ENCODE measurements around the gene ZNF511.
"Not testable (repeated sequence)": the region's sequence is repeated elsewhere in the genome, so short reads cannot be mapped to it uniquely, and the experiment has no call there.

ZNF511 gene

GRCh38 chr10:133308421-133309099, at the start of gene ZNF511, which contains the start of gene TUBGCP2:
TSS of gene ZNF511 (plus strand) at chr10:133308914. CDS start at chr10:133308944, 30 bp downstream.
TSS of gene TUBGCP2 (minus strand) at chr10:133308872. CDS start at chr10:133302941, 5,931 bp downstream.
- peak; percentile 94 for DNase-seq

DNA sequence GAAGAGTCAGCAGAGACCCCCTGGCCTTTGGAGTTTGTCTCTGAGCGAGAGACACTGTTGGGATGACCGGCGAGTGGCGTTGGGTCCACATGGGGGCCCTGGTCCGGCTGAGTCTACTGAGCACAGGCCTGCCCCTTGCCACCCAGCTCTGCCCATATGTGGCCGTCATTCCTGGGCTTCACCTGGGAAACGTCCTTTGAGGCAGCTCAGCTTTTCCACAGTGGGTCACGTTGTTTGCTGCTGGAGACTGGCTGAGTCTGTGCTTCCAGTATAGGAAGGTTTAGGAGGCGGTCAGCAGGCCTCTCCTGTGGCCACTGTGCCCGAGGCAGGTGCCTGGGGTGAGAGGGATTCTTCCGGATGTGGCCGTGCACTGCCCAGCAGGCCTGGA, 49.1 kb upstream of the ZNF511 start:
- no peak for DNase-seq

DNA sequence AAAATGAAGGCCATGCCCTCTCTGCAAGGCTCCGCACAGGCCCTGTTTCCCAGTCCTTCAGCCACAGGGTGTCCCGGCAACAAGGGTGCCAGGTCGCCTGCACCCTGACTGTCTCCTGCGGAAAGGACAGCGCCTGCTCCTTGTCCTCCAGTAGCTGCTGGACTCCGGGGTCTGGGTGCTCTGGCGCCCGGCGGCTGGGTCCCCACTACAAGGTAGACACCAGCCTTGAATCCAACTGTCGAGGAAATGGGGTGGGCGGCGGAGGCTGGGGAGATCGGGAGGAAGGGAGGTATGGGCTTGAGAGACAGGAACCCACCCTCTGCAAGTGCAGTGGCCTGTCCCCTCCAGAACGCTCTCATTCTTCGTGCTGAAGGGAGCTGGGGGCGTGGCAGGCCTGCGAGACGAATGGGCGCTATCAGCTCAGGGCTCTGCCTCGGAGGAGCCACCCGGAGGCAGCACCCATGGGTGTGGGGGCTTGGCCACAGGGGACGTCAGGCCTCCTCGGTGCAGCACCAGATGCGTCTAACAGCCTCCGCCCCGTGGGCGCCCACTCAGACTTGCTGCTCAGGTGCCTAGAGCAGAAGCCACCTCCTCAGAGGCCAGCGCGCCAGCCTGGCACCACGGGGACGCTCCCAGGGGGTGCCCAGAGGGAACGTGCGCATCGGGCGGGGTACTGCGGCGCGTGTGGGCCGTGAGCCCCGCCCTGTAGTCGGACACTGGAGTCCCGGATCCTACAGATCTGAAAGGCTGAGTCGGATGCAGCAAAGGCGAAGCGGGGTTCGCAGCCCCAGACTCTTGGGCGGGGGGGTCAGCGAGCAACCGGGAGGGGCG, 47.6 kb upstream of the ZNF511 start:
- peak; percentile 64 for DNase-seq

GRCh38 chr10:133261726-133262325, 46.9 kb upstream of the ZNF511 start:
- DNase-seq = peak; percentile 84

DNA sequence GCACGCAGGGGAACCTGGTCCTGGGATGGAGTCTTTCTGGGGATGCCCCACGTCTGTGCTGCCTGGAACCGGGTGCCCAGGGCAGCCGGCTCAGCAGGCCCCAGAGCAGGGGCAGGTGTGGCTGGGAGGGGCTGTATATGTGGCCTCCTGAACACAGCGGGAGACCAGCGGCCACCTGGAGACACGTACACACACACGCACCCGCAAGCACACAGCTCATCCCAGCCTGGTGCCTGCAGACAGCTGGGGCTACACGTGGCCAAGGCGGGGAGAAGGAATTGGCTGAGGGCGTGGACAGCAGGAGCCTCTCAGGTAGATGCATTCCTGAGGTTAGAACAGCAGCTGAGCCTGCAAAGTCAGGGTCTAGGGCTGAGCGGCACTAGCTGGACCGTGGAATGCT, 46.0 kb upstream of the ZNF511 start:
- no peak for DNase-seq

DNA sequence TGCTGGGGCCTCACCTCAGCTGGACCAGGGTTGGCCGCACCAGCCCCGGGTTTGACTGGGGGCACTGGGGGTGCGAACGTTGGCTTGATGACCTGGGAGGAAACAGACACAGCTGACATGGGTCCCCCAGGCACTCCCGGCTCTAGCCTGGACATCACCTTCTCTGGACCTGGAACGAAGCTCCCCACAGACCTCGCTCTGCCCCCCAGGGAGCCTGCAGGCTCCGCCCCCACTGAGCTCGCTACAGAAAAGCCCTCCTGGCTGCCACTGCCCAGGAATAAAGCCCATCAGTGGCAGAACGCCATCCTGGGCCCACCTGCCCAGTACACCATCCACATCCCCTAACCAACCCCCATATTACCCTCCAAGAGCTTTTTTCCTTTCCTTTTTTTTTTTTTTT, 45.0 kb upstream of the ZNF511 start:
- no peak for DNase-seq

DNA sequence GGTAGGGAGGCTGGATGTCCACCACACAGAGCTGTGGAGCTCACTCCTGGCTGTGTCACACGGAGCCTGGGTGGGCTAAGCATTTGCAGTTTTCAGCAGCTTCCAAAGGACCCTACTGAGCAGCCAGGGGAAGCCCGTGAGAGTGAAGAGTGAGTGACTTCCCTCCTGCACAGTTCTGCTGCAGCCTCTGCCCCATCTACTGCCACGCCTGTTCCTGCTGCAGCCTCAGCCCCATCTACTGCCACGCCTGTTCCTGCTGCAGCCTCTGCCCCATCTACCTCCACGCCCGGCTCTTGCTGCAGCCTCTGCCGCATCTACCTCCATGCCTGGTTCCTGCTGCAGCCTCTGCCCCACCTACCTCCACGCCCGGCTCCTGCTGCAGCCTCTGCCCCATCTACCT, 44.3 kb upstream of the ZNF511 start:
- DNase-seq = peak; percentile 42

DNA sequence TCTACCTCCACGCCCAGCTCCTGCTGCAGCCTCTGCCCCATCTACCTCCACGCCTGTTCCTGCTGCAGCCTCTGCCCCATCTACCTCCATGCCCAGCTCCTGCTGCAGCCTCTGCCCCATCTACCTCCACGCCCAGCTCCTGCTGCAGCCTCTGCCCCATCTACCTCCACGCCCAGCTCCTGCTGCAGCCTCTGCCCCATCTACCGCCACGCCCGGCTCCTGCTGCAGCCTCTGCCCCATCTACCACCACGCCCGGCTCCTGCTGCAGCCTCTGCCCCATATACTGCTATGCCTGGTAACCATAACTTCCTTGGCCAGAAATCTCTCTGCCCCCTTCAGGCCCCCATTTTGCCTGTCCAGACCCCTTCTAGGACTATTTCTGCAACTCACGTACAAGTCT, 43.7 kb upstream of the ZNF511 start:
- DNase-seq = not testable (repeated sequence)

GRCh38 chr10:133266056-133266795, 42.5 kb upstream of the ZNF511 start:
- DNase-seq = no peak

DNA sequence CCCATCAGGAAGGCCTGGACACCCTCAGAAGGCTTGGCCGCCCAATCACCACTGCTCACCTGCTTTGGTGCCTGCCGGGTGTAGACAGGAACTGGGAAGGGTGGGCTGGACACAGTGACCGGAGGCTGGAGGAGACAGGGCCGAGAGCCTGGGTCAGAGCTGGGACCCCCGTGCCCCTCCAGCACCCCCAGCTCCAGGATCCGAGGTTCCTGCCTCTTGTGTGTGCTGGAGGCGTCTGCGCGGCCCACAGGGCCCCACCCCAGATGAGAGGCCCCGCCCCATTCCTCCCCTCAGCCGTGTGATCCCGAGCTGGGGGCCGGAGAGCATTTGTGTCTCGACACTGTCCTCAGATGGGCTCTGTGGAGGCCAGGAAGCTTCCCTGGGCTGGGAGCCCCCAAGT, 41.4 kb upstream of the ZNF511 start:
- no peak for DNase-seq

- no peak for DNase-seq
These were observed 40.9 kb upstream of the ZNF511 start for GRCh38 chr10:133267829-133268228.

DNA sequence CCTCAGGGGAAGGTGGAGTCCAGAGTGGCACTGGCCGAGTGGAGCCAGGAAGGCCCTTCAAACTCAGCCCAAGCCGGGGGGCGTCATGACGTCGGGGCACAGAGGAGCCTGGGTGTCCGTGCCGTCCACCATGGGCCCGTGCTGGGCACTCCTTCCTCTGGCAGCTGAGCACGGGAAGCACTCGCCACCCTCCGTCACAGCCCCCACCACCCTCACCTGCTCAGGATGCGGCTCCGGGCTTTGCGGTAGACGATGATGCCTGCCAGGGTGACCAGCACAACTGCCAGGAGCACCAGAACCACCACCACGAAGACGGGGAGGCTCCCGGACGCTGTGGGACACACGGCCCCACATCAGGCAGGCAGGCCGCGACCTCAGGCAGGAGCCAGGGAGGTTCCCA, 40.2 kb upstream of the ZNF511 start:
- DNase-seq = no peak

DNA sequence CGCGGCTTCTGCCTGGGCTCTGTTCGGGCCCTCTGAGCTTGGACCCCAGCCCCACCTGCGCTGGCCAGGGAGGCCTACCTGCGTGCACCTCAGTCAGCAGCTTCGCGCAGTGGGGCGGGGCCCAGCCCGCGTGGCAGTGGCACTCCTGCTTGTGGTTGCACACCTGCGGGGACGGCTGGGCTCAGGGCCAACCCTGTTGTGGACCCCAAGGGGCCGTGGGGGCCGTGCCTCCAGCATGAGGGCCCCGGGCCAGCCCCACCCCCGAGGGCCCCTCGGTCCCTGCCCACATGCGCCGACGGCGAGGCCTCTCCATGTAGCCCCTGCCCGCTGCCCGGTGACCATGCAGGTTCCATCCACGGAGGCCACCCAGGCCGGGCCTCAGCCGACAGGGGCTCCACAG, 39.3 kb upstream of the ZNF511 start:
- no peak for DNase-seq

DNA sequence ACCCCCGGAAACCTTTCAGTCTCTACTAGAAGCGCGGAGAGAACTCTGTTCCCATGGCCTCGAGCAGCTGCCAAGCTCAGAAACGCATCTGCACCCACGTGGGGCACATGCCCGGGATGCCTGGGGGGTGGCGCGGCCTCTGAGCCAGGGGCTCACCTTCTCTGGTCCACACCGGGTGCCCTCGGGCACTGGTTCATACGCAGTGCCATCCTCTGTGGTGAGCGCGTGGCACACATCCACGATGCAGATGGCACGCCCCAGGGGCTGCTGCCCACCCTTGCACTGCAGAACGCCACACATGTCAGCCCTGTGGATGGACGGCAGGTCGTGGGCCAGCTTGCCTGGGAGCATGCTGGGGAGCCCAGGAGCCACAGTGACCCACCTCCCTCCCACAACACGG, 38.5 kb upstream of the ZNF511 start:
- no peak for DNase-seq

- no peak for DNase-seq
These were observed 37.9 kb upstream of the ZNF511 start for GRCh38 chr10:133270773-133271297.

GRCh38 chr10:133271521-133272300, 37.0 kb upstream of the ZNF511 start:
- DNase-seq = no peak

- DNase-seq = no peak
These were observed 36.3 kb upstream of the ZNF511 start for GRCh38 chr10:133272301-133272963.

DNA sequence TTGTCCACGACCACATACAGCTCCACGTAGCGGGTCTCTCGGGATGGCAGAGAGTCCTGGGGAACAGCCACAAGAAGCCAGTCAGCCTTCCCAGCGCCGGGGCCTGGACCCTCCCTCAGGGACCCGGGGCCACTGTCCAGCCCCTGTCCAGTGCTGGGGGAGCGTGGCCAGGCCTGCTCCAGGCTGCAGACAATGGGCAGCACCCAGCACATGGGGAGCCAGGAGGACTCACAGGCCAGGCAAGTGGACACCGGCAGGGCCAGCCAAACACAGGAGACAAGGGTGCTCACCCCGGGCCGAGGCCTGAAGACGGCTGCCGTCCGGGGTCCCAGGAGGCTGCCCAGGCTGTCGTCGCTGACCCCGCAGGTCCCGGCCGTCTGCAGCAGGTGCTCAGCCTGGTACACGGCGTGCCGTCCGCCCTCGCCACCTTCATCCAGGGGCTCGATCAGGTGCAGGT, 35.7 kb upstream of the ZNF511 start:
- no peak for DNase-seq

GRCh38 chr10:133273534-133274143, 35.1 kb upstream of the ZNF511 start:
- no peak for DNase-seq

GRCh38 chr10:133274751-133275683, 33.7 kb upstream of the ZNF511 start:
- peak; percentile 51 for DNase-seq

Measured in suppressor macrophage treated with lipopolysaccharide for 4 hours (primary cell).